ENCODE results near the gene KCNIP1. TPM values are rescaled to one million over a fixed set of nuclear protein-coding genes. Genes with fewer than 3 reads are reported as not detected.

The KCNIP1 gene
- total RNA-seq, 3 donors from 2014 or later (not counting 1 experiment from before 2014, with no cell fraction given) = not detected

- no peak for ATAC-seq
- Histone ChIP-seq H3K36me3 (ENCODE audit: control insufficient read depth, insufficient read depth, low read length) (no peaks in the 10 kb centered on the region), H3K27ac (ENCODE audit: low read length) (no peak overlapping the region), H3K27me3 (ENCODE audit: control insufficient read depth, insufficient read depth, low read length) (no peaks in the 10 kb centered on the region), H3K4me3 (ENCODE audit: low read length) (no peak overlapping the region), H3K4me1 (ENCODE audit: control insufficient read depth, insufficient read depth, low read length) (no peaks in the 10 kb centered on the region), H3K9me3 (ENCODE audit: control insufficient read depth, insufficient read depth, low read length) (no peaks in the 10 kb centered on the region)
- H3K27me3 Mint-ChIP-seq (ENCODE audit: low read depth in 2 of 2) = peaks cover 0 to 3% of the 10 kb centered on the region in 2 donors
- no peak overlapping the region for H3K4me3 Mint-ChIP-seq
- H3K27ac Mint-ChIP-seq = no peak overlapping the region
- H3K4me1 Mint-ChIP-seq = no peaks in the 10 kb centered on the region
- WGBS (ENCODE audit: insufficient coverage) = 75% methylated on average over 1 of the region's 3 CpGs
- H3K9me3 Mint-ChIP-seq = no peaks in the 10 kb centered on the region
- no peak for DNase-seq
- no peak for TF ChIP-seq CTCF (IDR thresholded peaks at IDR 0.05)
- intact Hi-C loops (cut with micrococcal nuclease) = no loop called here
- H3K36me3 Mint-ChIP-seq = no peaks in the 10 kb centered on the region
Measured at GRCh38 chr5:170590566-170590965, 86.7 kb downstream of the KCNIP1 start.

DNA sequence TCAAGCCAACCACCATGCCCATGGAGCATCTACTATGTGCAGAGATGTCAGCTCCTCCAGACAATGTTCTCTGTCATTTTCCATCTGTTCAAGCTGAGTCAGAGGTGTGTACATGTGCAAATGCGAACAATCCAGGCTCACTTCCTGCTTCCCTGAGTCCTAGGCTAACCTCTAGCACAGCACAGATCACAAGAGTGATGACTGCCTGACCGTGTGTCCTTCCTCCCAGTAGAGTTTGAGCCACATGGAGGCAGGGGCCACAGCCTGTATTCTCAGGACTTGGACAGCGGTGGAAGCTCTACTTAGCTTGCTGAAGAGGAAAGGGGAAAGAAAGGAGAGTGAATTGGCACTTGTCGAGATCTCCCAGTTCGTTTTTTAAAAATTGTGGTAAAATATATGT, 87.2 kb downstream of the KCNIP1 start:
- Mint-ChIP-seq H3K27ac (no peak overlapping the region), H3K4me3 (no peak overlapping the region), H3K4me1 (no peaks in the 10 kb centered on the region), H3K9me3 (no peaks in the 10 kb centered on the region), H3K36me3 (no peaks in the 10 kb centered on the region), H3K27me3 (ENCODE audit: low read depth in 2 of 2) (peaks cover 0 to 3% of the 10 kb centered on the region in 2 donors)
- Histone ChIP-seq H3K36me3 (ENCODE audit: control insufficient read depth, insufficient read depth, low read length) (no peaks in the 10 kb centered on the region), H3K9me3 (ENCODE audit: control insufficient read depth, insufficient read depth, low read length) (no peaks in the 10 kb centered on the region), H3K4me1 (ENCODE audit: control insufficient read depth, insufficient read depth, low read length) (no peaks in the 10 kb centered on the region), H3K4me3 (ENCODE audit: low read length) (no peak overlapping the region), H3K27me3 (ENCODE audit: control insufficient read depth, insufficient read depth, low read length) (no peaks in the 10 kb centered on the region), H3K27ac (ENCODE audit: low read length) (no peak overlapping the region)
- 76% methylated on average over 4 of the region's 5 CpGs for WGBS (ENCODE audit: insufficient coverage)
- TF ChIP-seq CTCF (IDR thresholded peaks at IDR 0.05) = no peak
- intact Hi-C loops (cut with micrococcal nuclease) = no loop called here
- DNase-seq (no peak), ATAC-seq (no peak)

DNA sequence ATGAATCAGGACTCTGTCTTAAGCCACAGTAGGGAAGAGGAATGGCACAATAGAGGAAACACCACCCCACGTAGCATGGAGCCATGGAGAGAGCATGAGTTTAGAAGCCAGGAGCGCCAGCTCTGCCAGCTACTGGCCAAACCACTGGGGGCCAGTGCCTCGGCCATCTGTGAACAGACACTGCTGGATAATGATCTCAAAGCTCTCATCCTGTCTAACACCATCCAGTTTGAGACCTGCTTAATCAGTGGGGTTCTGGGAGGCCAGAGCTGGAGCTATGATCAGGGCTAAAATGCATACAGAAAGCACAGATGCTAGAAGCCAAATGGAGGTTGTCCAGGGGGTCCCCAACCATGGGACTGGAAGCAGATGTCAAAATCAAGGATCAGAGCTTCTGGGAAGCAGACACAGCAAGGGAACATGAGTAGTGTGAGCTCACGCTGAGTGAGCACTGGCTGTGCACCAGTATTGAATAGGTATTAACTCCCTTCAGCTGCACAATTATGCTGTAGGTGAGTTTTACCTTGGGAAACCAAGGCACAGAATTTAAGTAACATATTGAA, 92.7 kb downstream of the KCNIP1 start:
- 82% methylated on average over 4 of the region's 4 CpGs for WGBS (ENCODE audit: insufficient coverage)
- Histone ChIP-seq H3K9me3 (ENCODE audit: control insufficient read depth, insufficient read depth, low read length) (no peaks in the 10 kb centered on the region), H3K27ac (ENCODE audit: low read length) (no peak overlapping the region), H3K4me3 (ENCODE audit: low read length) (no peak overlapping the region), H3K27me3 (ENCODE audit: control insufficient read depth, insufficient read depth, low read length) (no peaks in the 10 kb centered on the region), H3K4me1 (ENCODE audit: control insufficient read depth, insufficient read depth, low read length) (no peaks in the 10 kb centered on the region), H3K36me3 (ENCODE audit: control insufficient read depth, insufficient read depth, low read length) (no peaks in the 10 kb centered on the region)
- Mint-ChIP-seq H3K4me1 (peaks cover 0 to 9% of the 10 kb centered on the region in 2 donors), H3K36me3 (no peaks in the 10 kb centered on the region), H3K27me3 (ENCODE audit: low read depth in 2 of 2) (no peaks in the 10 kb centered on the region), H3K9me3 (no peaks in the 10 kb centered on the region), H3K4me3 (no peak overlapping the region), H3K27ac (no peak overlapping the region)
- intact Hi-C loops (cut with micrococcal nuclease) = no loop called here
- DNase-seq (no peak), ATAC-seq (no peak)
- TF ChIP-seq CTCF (IDR thresholded peaks at IDR 0.05) = no peak

DNA sequence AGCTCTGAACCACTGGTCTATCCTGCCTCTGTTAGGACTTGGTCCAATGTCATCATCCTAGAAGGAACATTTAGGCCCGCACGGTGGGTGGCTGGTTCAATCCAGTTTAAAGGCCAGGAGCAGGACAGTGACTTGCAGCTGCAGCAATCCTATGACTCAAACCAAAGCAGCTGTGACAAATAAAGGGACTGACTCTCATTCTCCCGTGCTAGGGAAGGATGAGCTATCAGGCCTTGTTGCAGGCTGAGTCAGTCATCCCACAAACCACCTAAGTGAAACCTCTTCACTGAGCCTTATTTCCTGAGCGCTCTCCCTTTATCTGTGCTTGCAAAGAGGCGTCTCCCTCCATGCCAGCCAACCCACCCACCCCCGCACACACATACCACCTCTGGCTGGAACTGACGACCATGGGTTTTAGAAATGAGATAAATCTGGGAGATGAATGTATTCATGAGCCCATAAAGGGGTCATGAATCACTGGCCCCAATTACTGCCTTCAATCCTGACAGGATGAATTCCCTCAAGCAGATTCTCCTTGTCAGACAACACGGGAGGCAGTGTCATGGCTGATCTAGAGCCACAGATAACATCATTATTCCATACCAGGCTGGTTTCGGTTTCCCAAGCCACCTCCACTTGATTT, 93.4 kb downstream of the KCNIP1 start:
- DNase-seq (no peak), ATAC-seq (no peak)
- Mint-ChIP-seq H3K27ac (no peak overlapping the region), H3K27me3 (ENCODE audit: low read depth in 2 of 2) (no peaks in the 10 kb centered on the region), H3K36me3 (no peaks in the 10 kb centered on the region), H3K4me3 (no peak overlapping the region), H3K9me3 (no peaks in the 10 kb centered on the region), H3K4me1 (peaks cover 0 to 9% of the 10 kb centered on the region in 2 donors)
- WGBS (ENCODE audit: insufficient coverage) = 67% methylated on average over 6 of the region's 9 CpGs
- Histone ChIP-seq H3K27me3 (ENCODE audit: control insufficient read depth, insufficient read depth, low read length) (no peaks in the 10 kb centered on the region), H3K27ac (ENCODE audit: low read length) (no peak overlapping the region), H3K4me3 (ENCODE audit: low read length) (no peak overlapping the region), H3K36me3 (ENCODE audit: control insufficient read depth, insufficient read depth, low read length) (no peaks in the 10 kb centered on the region), H3K4me1 (ENCODE audit: control insufficient read depth, insufficient read depth, low read length) (no peaks in the 10 kb centered on the region), H3K9me3 (ENCODE audit: control insufficient read depth, insufficient read depth, low read length) (no peaks in the 10 kb centered on the region)
- intact Hi-C loops (cut with micrococcal nuclease) = no loop called here
- no peak for TF ChIP-seq CTCF (IDR thresholded peaks at IDR 0.05)

Measured in natural killer cell (primary cell).